Stimulated activated CD8-positive, alpha-beta memory T cell treated with anti-CD3 and anti-CD28 coated beads, Interleukin-7, amount 100 ng/mL, for 4 hours (primary cell): ENCODE measurements around the gene AGO4.

ENCODE experiments used
- DNase-seq, 2 donors: peaks; one replicate each; pipeline ENCODE4 v3.0.0-alpha.2; 2020; ENCODE audit warnings: low read depth in 2 of 2

Gene AGO4

DNA sequence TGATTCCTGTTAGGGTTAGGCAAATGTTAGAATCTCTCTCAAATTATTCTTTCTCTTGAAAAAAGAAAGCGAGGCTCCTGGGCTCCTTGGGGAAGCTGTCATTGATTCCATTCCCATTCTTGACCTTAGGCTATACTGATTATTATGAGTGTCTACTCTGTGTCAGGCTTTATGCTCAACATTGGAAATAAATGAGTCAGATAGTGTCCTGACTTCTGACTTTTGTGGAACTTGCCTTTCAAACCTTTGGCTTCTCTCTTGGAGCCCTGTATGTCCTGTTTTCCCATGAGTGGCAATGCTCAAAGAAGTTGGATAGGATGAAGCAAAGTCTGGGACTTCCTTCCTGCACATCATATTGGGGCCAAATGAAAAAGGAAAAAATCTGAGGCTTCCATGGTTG, 86.8 kb downstream of the AGO4 start:
- no peak for DNase-seq

DNA sequence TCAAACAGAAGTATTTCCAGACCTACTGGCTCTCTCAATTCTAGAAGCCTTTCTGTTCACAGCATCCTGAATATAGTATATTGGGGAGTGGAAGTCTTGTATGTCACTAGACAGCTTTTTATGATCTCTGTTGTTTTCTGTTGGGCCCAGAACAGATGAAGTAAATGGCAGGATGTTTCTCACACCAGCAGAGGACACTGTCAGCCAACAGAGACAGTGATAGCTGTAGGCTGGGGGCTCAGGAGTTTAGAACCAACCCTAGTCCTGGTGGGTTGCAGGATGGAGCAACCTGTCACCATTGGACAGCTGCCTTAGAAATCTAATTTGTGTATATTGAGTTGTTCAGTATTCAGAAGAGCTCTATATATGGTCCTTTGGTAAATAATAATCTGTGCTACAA, 92.1 kb downstream of the AGO4 start:
- DNase-seq = no peak

DNA sequence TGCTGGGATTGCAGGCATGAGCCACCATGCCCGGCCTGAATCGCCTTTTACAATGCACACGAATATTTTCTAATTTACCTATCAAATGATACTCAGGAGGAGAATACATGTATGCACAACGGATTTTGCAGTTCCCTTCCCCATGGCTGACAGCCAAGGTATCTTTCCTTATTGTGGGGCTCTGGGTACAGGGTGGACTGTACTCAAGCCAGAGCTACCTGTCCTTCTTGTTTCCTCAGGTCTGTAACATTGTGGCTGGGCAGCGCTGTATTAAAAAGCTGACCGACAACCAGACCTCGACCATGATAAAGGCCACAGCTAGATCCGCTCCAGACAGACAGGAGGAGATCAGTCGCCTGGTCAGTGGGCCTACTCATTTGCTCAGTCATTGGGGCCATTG, 93.4 kb downstream of the AGO4 start:
- DNase-seq = no peak

GRCh38 chr1:35902671-35903070, 94.9 kb downstream of the AGO4 start:
- no peak for DNase-seq
